ENCODE measurements around the gene MCHR1.

The MCHR1 gene

DNA sequence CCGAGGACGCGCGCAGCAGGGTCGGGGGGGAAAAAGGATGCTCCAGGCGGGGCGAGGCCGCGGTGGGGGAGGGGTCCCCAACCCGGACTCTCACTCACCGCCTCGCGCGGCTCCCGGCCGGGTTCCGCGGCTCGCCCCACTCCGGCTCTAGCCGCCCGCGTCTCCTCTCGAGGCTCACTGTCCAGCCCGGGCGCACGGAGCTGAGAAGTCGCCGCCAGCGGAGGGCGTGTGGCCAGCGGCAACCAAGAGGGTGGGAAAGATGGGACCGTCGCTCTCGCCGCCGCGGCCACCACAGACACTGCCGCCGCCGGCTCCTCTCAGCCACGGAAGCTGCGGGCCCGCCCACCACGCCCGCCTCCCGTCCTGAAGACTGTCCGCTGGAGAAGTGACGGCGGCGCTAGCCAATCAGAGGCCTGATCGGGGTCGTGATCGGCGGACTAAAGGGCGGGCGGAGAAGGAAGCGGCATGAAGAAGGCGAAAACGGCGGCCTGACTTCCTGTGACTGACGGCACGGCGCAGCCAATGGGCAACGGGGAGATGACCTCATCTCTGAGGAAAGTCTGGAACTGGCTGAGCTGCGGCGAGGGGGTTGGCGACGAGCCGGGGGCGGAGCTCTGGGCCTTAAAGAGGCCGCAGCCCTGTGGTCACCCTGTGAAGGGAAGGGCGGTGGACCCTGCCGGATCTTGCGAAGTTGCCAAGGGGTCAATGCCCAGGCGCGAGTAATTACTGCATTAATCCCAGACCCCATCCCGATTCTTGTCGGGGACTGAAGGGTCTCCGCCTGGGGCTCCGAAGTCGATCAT is 42.7 kb upstream of the MCHR1 start, which contains the start of gene MRTFA:
Gene MRTFA, minus strand, starts transcription at position 340 of the 803 bp plus-strand sequence.
- TF ChIP-seq, protein P1, sequence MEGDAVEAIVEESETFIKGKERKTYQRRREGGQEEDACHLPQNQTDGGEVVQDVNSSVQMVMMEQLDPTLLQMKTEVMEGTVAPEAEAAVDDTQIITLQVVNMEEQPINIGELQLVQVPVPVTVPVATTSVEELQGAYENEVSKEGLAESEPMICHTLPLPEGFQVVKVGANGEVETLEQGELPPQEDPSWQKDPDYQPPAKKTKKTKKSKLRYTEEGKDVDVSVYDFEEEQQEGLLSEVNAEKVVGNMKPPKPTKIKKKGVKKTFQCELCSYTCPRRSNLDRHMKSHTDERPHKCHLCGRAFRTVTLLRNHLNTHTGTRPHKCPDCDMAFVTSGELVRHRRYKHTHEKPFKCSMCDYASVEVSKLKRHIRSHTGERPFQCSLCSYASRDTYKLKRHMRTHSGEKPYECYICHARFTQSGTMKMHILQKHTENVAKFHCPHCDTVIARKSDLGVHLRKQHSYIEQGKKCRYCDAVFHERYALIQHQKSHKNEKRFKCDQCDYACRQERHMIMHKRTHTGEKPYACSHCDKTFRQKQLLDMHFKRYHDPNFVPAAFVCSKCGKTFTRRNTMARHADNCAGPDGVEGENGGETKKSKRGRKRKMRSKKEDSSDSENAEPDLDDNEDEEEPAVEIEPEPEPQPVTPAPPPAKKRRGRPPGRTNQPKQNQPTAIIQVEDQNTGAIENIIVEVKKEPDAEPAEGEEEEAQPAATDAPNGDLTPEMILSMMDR (conservative IDR thresholded peaks at IDR 0.05; ENCODE audit: control insufficient read depth, insufficient read depth, low read depth, low read length): no peak

DNA sequence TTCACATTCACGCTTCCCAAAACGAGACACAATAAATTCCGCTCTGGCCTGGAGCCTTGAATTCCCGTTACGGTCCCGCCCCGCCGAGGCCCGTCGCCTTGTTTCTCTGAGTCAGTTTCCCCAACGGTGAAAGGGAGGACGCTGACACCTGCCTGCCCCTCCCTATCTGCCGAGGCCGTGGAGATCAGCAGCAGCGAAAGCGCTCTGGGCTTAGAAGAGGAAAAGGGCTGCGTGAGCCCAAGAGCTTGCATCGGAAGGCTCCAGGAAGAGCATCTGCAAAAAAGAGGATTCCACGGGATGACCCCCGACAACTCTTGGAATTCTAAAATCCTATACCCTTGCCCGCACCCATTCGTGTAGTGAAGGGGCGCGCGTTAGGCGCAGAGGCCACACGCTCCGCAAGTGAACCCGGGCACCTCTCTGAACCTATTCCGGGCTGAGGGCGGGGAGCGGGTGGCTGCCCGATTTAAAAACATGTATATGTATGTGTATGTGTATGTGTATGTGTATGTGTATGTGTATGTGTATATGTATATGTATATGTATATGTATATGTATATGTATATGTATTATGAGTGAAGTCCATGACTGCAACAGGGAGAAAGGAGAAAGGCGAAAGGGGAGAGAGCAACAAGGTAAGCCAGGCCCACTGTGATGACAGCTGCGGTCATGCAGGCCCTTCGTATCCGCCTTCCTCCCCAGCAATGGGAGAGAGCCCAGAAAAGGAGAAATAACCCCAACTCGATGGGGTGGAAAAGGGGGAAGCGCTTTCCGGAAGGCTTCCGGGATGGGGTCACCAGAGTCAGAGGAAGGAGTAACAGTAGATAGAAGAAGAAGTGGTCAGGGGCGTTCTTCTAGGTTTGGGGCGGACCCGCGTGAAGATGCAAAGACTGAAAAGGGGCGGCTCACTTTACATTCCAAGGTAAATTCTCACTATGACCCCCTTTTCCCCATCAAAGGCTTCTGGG is 41.8 kb upstream of the MCHR1 start:
- TF ChIP-seq, protein P1 (conservative IDR thresholded peaks at IDR 0.05; ENCODE audit: control insufficient read depth, insufficient read depth, low read depth, low read length): no peak
- DNase-seq (ENCODE audit: low read depth): no peak
- H3K4me3 ChIP-seq (ENCODE audit: control insufficient read depth, low read depth, low read length): peak overlapping the region; percentile 64

More for the DNA sequence above, 42.7 kb upstream of the MCHR1 start, which contains the start of gene MRTFA:
- DNase-seq (ENCODE audit: low read depth): peak; percentile 99
- H3K4me3 ChIP-seq (ENCODE audit: control insufficient read depth, low read depth, low read length): peak within 1 kb of the TSS; percentile 81

DNA sequence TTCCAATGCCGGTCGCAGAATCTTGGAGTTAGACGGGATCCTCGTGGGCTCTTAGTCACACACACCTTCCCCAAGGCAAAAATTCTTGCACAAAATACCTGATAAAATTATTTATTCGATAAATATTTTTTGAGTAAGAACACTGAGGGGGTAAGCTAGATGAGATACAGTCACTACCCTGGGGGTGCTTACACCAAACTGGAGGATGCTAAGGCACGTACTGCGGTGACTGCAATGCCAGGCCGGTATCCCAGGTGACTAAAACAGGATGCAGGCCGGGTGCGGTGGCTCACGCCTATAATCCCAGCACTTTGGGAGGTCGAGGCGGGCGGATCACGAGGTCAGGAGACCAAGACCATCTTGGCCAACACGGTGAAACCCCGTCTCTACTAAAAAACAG is 41.0 kb upstream of the MCHR1 start:
- H3K4me3 ChIP-seq (ENCODE audit: control insufficient read depth, low read depth, low read length): no peak overlapping the region
- no peak for DNase-seq (ENCODE audit: low read depth)
- TF ChIP-seq, protein P1 (conservative IDR thresholded peaks at IDR 0.05; ENCODE audit: control insufficient read depth, insufficient read depth, low read depth, low read length): no peak

DNA sequence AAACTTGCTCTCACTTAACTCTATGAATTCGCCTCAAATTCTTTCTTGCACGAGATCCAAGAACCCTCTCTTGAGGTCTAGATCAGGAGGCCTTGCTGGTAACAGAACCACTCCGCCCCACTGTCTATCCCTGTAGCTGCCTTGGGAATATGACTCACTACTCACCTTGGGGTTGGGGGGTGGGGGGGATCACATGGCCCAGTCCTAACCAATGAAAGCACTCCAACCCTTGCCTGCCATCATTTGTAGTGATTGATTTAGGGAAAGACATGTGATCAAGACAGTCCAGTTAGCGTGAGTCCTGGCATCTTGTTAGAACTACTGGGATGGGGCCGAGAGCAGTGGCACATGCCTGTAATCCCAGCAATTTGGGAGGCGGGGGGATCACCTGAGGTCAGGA is 38.0 kb upstream of the MCHR1 start:
- DNase-seq (ENCODE audit: low read depth): no peak
- TF ChIP-seq, protein P1 (conservative IDR thresholded peaks at IDR 0.05; ENCODE audit: control insufficient read depth, insufficient read depth, low read depth, low read length): no peak
- H3K4me3 ChIP-seq (ENCODE audit: control insufficient read depth, low read depth, low read length): no peak overlapping the region

DNA sequence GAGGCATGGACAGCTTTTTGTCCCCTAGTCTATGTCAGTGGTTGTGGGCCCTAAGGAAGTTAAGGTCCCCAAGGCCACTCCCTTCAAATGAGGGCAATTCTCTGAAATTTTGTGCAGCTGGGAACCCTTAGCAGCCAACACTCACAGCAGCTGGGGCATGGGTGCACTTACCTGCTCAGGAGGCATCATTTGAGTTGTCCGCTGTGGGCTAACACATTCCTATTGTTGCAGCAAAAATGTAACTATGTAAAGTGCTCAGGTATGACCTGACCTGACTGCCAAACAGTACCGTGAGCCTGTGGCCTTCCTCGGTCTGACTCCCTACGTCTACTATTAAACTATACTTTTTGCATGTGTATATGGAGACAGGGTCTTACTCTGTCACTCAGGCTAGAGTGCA is 37.0 kb upstream of the MCHR1 start:
- TF ChIP-seq, protein P1 (conservative IDR thresholded peaks at IDR 0.05; ENCODE audit: control insufficient read depth, insufficient read depth, low read depth, low read length): no peak
- no peak overlapping the region for H3K4me3 ChIP-seq (ENCODE audit: control insufficient read depth, low read depth, low read length)
- no peak for DNase-seq (ENCODE audit: low read depth)

DNA sequence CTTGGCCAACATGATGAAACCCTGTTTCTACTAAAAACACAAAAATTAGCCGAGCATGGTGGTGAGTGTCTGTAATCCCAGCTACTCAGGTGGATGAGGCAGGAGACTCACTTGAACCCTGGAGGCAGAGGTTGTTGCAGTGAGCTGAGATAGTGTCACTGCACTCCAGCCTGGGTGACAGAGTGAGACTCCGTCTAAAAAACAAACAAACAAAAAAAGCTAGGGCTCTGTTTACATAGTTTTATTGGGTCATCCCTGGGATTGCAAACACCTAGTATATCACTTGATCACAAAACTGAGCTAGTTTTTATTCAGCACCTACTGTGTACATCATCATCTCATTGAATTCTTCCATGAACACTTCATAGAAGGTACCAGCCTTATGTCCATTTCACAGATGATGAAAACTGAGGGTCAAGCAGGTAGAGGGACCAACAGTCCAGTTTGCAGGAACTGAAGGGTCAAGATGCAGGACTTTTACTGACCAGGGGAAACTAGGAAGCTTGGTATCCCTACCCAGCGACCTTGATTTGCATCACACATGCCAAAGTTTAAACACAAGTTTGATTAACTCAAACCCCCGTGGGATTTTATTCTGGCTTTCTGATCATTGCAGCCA is 33.6 kb upstream of the MCHR1 start:
- TF ChIP-seq, protein P1 (conservative IDR thresholded peaks at IDR 0.05; ENCODE audit: control insufficient read depth, insufficient read depth, low read depth, low read length): no peak
- no peak overlapping the region for H3K4me3 ChIP-seq (ENCODE audit: control insufficient read depth, low read depth, low read length)

More for the DNA sequence above, 33.6 kb upstream of the MCHR1 start:
- DNase-seq (ENCODE audit: low read depth): no peak
